NCI-H510A (cell line): Measurements from ENCODE around the gene SLC34A3.

Source experiments
- DNase-seq: peaks from one replicate; lab custom pipeline; 2025; lab: John Stamatoyannopoulos, UW

Gene SLC34A3

GRCh38 chr9:137230705-137231371, at the start of gene SLC34A3:
TSS of gene SLC34A3 (plus strand) at chr9:137230901. CDS start at chr9:137231703, 802 bp downstream.
- no peak for DNase-seq

GRCh38 chr9:137181680-137182079, 49.0 kb upstream of the SLC34A3 start:
- no peak for DNase-seq

- DNase-seq = no peak
Measured at GRCh38 chr9:137182836-137183235, 47.9 kb upstream of the SLC34A3 start.

GRCh38 chr9:137183980-137184595, 46.6 kb upstream of the SLC34A3 start:
- DNase-seq = no peak

DNA sequence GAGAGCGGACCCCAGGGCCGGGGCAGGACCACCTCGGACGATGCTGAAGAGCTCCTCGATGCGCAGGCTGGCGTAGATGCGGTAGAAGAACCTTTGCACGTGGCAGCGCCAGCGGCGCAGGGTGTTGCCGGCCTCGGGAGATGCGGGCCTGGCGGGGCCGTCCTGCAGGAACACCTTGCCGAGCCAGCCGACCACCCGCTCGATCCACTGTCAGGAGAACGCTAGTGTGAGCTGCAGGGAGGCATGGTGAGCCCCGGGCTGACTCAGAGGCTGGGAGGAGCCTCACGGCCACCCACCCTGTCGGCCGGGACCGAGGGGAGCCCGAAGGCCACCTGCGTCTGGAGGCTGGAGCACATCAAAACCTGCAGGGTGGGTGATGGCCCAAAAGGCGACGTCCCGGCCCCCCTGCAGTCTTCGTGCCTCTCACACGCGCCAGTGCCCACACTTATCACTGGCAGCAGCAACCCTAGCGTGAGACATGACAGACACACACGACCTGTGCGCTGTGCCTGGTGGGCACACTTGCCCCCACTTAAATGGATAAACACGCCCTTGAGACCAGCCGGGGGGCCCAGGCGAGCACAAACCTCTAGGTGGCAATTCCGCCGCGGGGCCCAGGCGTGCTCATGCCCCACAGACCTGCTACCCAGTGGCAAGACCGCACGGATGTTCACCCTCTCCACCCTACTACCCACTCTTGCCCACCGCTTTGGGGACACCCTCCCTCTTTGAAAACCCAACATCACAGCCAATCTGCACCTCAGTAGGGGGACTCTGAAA, 45.6 kb upstream of the SLC34A3 start:
- DNase-seq = no peak

- no peak for DNase-seq
Measured at GRCh38 chr9:137185921-137186320, 44.8 kb upstream of the SLC34A3 start.

- no peak for DNase-seq
Measured at GRCh38 chr9:137186385-137186784, 44.3 kb upstream of the SLC34A3 start.

DNA sequence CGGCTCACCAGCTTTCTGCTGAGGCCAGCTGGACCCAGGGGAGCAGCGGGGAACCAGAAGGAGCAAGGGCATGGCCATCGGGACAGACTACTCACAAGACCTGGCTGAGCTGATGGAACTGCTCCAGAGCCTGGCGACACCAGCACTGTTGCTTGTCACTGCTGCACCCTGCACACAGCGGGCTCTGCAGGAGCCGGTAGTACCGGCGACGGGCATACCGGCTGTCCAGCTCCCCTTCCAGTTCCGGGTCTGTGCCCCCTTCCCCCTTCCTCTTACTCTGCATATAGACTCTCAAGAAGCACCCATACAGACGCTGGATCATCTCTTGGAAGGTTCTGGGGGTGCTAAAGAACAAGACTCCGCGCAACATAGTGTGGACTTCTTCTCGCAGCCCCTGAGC, 43.3 kb upstream of the SLC34A3 start:
- DNase-seq = no peak

DNA sequence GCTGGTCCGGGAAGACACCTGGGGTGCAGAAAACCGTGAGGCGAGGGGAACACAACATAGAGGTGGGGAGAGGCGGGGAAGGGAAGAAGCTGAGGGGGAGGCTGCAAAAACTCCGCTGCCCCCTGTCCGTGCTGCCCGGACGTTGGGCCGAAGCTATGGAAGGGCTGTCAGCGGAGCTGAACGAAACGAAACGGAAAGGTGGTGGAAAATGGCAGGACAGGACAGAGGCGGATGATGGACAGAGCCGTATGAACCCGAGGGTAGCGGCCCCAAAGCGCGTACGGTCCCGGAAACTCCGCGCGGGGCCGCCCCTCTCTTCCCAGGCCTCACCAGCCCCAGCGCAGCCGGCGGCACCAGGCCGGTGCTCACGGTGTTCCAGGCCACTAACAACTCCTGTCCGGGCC, 42.6 kb upstream of the SLC34A3 start:
- DNase-seq = no peak

- DNase-seq = peak; percentile 88
Measured at GRCh38 chr9:137188490-137189296, 42.0 kb upstream of the SLC34A3 start, which contains the start of the genes ANAPC2 and SSNA1. TSS of gene ANAPC2 (minus strand) at chr9:137188560. CDS start at chr9:137188532, 28 bp downstream. TSS of gene SSNA1 (plus strand) at chr9:137188676. CDS start at chr9:137188727, 51 bp downstream.

- no peak for DNase-seq
Measured at GRCh38 chr9:137189297-137190295, 41.1 kb upstream of the SLC34A3 start.

DNA sequence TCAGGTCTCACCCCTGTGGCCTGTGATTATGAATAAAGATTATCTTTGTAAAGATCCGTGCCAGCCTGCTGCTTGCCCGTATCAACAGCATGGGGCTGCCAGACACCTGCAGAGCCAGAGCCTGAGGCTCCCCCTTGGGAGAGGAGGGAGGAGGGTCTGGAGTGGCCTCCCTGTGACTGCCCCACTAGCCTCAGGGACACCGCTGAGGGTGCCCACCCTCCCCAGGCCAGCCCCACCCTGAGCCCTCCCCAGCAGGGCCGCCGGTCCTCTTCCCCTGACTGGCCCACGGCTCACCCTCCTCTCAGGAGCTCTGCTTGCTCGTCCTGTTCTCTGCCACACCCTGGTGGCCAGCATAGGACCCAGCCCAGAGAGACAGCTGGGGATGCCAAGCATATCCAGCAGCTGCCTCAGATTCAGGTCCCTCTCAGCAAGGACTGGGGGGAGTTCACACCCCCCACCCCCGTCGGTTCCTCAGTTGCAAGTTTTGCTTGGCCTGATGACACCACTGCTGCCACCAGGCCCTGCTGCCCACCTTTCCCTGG, 40.3 kb upstream of the SLC34A3 start:
- DNase-seq = no peak

- DNase-seq = no peak
Measured at GRCh38 chr9:137191245-137191644, 39.5 kb upstream of the SLC34A3 start.

DNA sequence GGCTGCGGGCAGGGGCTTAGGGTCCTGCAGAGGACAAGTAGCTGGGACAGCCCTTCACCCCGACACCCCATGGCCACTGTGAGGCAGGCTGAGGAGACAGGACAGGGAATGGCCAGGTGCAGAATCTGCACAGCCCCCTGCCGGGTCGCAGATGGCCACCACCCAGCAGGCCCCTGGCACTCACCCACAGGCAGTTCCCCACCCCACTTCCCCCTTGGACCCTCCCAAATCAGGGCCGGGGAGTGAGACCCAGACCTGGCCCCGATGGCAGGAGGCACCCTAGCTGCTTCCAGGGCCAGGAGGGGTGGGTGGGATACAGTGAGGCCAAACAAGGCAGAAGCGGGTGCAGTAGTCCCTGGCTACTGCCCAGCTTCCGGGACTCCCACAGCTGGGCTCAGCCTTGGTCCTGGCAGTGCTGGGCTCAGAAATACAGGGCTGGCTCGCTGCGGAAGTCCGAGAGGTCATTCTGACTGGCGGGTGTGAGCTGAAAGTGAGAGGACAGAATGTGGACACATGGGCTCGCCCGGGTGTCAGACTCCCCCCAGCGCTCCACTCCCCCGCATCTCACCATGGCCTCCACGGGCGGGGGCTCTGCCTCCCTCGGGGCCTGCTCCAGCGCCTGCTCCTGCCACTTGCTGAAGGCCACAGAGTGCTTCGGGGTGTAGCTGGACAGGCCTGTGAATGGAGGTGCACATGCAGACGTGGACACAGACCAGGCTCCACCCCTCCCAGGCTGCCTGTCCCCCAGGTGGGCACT, 38.8 kb upstream of the SLC34A3 start:
- no peak for DNase-seq

DNA sequence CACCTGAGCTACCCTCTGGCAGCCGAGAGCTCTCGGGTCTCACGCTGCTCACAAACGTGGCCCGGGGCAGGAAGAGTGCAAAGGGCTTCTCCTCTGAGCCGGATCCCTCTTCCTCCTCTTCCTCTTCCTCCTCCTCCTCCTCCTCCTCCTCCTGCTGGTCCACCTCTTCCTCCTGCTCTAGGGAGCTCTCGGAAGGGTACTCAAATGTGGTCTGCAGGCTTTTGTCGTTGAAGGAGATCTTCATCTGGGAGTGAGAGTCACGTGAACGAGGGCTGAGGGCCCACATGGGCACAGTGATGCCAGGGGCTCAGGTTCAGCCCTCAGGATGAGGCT, 38.3 kb upstream of the SLC34A3 start:
- DNase-seq = no peak

DNA sequence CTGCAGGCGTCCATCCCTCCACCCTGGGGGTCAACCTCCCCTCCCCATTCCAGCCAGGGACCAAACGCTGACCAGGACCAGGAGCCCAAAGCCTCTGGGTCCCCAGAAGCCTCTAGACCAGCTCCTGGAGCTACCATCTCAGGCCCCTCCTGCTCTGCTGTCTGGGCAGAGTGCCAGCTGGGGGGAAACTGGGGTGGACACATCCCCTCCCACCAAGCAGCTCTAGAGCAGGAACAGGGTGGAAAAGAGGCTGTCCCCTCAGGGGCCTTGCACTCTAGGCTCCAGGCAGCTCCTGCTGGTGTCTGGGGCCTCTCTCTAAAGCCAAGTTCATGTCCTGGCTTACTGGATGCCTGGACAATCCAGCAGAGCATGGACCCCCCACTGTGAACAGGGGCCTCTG, 37.8 kb upstream of the SLC34A3 start:
- DNase-seq = no peak

GRCh38 chr9:137193771-137194170, 36.9 kb upstream of the SLC34A3 start:
- no peak for DNase-seq

DNA sequence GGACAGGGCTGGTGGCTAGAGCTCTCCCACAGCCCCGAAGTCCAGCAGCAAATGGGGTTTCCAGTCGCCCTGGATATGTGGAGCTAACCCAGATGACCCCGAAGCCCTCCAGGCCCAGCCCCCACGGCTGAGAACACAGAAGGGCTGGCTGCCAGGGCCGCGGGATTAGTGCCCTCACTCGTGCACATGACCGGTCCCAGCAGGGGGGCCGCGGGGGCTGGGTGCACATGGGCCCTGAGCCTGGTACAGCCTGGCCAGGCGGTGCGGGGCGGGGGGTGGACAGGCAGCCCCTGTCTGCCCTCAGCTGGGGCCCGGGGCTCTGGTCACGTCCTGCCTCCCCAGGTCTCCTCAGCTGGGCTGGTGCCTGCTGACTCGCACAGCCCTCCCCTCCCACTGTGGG, 36.3 kb upstream of the SLC34A3 start:
- DNase-seq = no peak

DNA sequence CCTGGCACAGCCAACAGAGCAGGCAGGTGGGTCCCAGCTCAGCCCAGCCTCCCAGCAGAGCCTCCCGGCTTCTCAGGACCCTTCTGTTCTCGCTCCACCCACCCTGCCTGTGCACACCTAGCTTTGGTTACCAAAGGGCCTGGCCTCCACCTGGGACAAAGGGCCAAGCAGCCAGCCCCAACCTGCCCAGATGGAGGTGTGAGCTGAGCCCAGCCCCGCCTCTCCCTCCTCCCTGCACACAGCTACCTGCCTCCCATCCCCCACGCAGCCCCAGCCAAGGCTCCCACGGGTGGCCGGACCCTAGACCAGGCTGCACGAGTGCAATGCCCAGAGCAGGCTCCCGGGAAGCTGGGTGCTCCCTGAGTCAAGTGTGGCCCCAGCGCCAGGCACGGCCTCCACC, 35.8 kb upstream of the SLC34A3 start:
- peak; percentile 86 for DNase-seq
